ENCODE results near the gene MMP24.
"Not testable (repeated sequence)": the region's sequence is repeated elsewhere in the genome, so short reads cannot be mapped to it uniquely, and the experiment has no call there.

Gene MMP24

GRCh38 chr20:35226126-35226883, at the start of gene MMP24:
Gene MMP24 (plus strand): TSS chr20:35226690. CDS start chr20:35226739, 49 bp downstream.
- no peak for DNase-seq (ENCODE audit: low spot score)

- DNase-seq (ENCODE audit: low spot score): no peak
Measured at GRCh38 chr20:35179292-35180212, 46.9 kb upstream of the MMP24 start.

- DNase-seq (ENCODE audit: low spot score): no peak
Measured at GRCh38 chr20:35180266-35180665, 46.2 kb upstream of the MMP24 start.

GRCh38 chr20:35181731-35182130, 44.8 kb upstream of the MMP24 start:
- no peak for DNase-seq (ENCODE audit: low spot score)

- DNase-seq (ENCODE audit: low spot score): not testable (repeated sequence)
Measured at GRCh38 chr20:35186691-35187289, 39.7 kb upstream of the MMP24 start.

GRCh38 chr20:35187584-35188190, 38.8 kb upstream of the MMP24 start:
- DNase-seq (ENCODE audit: low spot score): no peak

GRCh38 chr20:35189223-35189622, 37.3 kb upstream of the MMP24 start:
- not testable (repeated sequence) for DNase-seq (ENCODE audit: low spot score)

- no peak for DNase-seq (ENCODE audit: low spot score)
Measured at GRCh38 chr20:35190556-35190955, 35.9 kb upstream of the MMP24 start.

GRCh38 chr20:35191419-35192117, 34.9 kb upstream of the MMP24 start:
- no peak for DNase-seq (ENCODE audit: low spot score)

GRCh38 chr20:35192118-35192872, 34.2 kb upstream of the MMP24 start:
- DNase-seq (ENCODE audit: low spot score): no peak

- DNase-seq (ENCODE audit: low spot score): not testable (repeated sequence)
Measured at GRCh38 chr20:35193031-35193791, 33.3 kb upstream of the MMP24 start.

GRCh38 chr20:35196313-35196712, 30.2 kb upstream of the MMP24 start:
- DNase-seq (ENCODE audit: low spot score): no peak

- DNase-seq (ENCODE audit: low spot score): no peak
Measured at GRCh38 chr20:35199740-35200139, 26.8 kb upstream of the MMP24 start.

- DNase-seq (ENCODE audit: low spot score): no peak
Measured at GRCh38 chr20:35200267-35200666, 26.2 kb upstream of the MMP24 start.

- DNase-seq (ENCODE audit: low spot score): not testable (repeated sequence)
Measured at GRCh38 chr20:35201467-35201866, 25.0 kb upstream of the MMP24 start.

- no peak for DNase-seq (ENCODE audit: low spot score)
Measured at GRCh38 chr20:35206802-35207201, 19.7 kb upstream of the MMP24 start.

- peak; percentile 81 for DNase-seq (ENCODE audit: low spot score)
Measured at GRCh38 chr20:35207950-35208611, 18.4 kb upstream of the MMP24 start.

GRCh38 chr20:35215066-35215956, 11.2 kb upstream of the MMP24 start:
- no peak for DNase-seq (ENCODE audit: low spot score)
